Stimulated activated CD8-positive, alpha-beta memory T cell treated with anti-CD3 and anti-CD28 coated beads, Interleukin-4, amount 100 ng/mL, for 1 hour (primary cell): ENCODE results near the gene DGKH.

Source experiments
- DNase-seq, 2 donors: peaks; one replicate each; pipeline ENCODE4 v3.0.0-alpha.2; 2020; ENCODE audit warnings: low read depth in 2 of 2, low spot score in 1 of 2

The DGKH gene, protein sequence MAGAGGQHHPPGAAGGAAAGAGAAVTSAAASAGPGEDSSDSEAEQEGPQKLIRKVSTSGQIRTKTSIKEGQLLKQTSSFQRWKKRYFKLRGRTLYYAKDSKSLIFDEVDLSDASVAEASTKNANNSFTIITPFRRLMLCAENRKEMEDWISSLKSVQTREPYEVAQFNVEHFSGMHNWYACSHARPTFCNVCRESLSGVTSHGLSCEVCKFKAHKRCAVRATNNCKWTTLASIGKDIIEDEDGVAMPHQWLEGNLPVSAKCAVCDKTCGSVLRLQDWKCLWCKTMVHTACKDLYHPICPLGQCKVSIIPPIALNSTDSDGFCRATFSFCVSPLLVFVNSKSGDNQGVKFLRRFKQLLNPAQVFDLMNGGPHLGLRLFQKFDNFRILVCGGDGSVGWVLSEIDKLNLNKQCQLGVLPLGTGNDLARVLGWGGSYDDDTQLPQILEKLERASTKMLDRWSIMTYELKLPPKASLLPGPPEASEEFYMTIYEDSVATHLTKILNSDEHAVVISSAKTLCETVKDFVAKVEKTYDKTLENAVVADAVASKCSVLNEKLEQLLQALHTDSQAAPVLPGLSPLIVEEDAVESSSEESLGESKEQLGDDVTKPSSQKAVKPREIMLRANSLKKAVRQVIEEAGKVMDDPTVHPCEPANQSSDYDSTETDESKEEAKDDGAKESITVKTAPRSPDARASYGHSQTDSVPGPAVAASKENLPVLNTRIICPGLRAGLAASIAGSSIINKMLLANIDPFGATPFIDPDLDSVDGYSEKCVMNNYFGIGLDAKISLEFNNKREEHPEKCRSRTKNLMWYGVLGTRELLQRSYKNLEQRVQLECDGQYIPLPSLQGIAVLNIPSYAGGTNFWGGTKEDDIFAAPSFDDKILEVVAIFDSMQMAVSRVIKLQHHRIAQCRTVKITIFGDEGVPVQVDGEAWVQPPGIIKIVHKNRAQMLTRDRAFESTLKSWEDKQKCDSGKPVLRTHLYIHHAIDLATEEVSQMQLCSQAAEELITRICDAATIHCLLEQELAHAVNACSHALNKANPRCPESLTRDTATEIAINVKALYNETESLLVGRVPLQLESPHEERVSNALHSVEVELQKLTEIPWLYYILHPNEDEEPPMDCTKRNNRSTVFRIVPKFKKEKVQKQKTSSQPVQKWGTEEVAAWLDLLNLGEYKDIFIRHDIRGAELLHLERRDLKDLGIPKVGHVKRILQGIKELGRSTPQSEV

DNA sequence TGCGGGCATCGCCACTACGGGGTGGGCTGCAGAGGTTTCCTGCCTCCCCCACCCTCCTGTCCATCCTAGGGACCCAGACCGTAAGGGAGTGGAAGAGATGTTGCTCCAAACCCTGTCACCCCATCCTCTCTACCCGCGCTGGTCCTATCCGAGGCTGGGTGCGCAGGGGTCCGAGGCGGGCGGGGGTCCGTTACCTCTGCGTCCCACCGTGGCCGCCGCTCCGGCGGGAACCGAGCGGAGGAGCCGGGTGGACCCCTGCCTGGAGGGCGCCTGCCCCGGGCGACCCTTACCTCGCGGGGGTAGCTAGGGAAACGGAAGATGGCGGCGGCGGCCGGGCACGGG, at the start of gene DGKH:
Gene DGKH, plus strand, starts transcription at position 307 of the 342 bp plus-strand sequence. CDS start 126 bp downstream, outside the sequence.
- DNase-seq, result no peak

DNA sequence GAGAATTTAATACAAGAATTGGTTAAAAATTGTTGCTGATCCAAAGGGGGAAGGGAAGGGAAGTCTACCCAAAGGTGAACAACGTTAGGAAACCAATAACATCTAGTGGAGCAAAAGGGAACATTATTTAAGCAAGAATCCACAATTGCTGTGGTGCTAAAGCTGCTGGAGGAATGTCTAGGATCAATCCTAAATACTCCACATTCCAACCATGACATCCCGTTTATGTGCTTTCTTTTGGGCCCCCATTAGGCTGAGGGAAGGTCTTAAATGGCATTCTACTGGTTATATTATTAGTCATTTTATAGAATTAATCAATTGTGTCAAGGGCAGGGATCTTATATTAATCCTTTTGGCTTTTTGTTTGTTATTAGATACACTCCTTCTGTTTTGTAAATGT, 47.6 kb upstream of the DGKH start:
- no peak for DNase-seq

GRCh38 chr13:42001580-42001979, 46.9 kb upstream of the DGKH start:
- no peak for DNase-seq

DNA sequence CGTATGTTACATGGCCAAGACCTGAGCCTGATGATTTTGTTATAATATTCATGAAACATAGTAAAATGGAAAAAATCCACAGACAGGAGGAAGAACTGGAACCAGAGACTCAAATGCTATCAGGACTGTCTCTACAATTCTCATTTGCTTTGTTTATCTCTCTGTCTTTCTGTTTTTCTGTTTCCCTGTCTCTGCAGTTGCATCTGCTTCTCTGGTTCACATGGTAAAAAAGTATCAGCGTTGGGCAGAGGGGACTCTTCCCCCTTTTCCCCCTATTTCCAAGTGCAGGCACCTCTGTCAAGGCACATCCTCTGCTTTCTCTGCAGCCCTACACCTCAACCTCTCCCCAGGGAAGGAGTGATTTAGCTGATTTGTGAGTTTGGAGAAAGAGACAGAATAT, 46.4 kb upstream of the DGKH start:
- no peak for DNase-seq

- DNase-seq, result no peak
Measured at GRCh38 chr13:42007844-42008243, 40.6 kb upstream of the DGKH start.

DNA sequence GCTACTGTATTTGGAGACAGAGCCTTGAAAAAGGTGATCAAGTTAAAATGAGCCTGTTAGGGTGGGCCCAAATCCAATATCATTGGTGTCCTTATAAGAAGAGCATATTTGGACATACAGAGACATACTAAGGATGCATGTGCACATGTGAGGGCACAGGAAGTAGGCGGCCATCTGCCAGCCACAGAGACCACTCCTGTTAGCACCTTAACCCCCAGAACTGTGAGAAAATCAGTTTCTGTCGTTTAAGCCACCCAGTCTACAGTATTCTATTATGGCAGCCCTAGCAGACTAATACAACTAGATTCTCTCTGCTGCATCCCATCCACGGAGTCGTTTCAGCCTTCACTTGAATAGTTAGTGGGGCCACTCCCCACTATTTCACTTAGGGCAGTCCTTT, 39.4 kb upstream of the DGKH start:
- no peak for DNase-seq

DNA sequence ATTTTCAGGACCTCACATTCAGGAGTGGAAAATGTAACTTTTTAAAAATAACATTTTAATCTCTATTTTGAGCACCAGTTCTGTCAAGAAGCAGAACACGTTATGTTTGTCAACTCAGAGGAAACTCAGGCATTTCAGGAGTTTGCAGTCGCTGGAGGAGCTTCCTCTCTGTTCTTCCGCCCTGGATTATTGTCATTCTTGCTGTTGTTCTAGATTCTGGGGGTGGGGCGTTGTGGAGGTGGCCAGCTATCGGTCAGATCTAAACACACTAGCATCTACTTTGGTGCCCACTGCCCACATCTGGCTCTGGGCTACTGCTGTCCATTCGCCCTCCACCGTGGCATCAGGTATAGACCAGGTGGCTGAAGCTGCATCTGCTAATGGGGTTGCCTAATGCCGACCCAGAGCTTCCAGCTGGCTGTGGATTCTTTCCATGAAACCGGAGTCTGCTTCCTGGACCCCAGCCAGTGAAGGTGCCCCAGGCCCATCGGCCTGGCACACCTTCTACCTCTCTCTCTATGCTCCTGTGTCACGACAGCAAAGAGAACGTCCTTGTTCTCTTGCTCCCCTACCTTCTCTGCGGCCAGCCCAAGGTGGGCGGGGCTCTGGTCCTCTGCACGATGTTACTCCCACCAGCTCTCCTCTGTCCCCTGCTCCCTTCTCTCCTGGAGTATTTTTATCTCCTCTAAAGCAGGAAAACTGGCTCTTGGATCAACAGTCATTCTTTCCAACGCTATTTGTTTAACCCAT, 36.7 kb upstream of the DGKH start:
- no peak for DNase-seq

DNA sequence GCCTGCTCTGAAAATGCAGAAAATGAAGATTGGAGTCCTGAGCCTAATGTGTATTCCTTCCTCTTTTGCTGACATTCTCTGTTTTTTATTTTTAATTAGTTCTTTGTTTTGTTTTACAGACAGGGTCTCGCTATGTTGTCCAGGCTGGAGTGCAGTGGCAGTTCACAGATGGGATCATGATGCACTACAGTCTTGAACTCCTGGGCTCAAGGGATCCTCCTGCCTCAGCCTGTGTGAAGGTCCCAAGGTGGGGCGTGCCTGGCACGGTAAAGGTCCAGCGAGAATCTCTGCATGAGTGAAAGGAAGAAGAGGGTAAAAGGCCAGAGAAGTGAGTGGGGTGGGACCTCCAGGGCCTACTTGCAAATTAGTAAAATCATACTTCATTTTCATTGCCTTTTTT, 34.3 kb upstream of the DGKH start:
- no peak for DNase-seq

GRCh38 chr13:42017264-42017663, 31.2 kb upstream of the DGKH start:
- DNase-seq, result no peak

DNA sequence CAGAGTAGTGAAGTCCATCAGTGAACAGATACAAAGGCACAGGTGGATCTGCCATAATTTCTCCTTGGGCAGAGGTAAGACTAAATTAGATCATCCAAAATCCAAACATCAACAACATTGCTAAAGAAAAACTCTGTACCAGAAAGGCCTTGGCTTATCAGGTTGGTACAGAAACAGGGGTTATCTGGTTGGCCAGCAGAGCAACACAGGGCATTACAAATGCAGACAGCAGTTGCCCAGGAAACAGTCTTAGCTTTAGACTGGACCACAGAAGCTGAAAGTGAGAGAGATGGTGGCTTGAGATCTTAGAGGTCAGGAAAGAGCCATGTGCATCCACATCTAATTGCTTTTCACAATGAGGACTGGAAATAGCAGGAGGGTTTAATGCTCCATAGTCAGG, 26.6 kb upstream of the DGKH start:
- DNase-seq, result no peak

GRCh38 chr13:42022336-42022735, 26.1 kb upstream of the DGKH start:
- no peak for DNase-seq

DNA sequence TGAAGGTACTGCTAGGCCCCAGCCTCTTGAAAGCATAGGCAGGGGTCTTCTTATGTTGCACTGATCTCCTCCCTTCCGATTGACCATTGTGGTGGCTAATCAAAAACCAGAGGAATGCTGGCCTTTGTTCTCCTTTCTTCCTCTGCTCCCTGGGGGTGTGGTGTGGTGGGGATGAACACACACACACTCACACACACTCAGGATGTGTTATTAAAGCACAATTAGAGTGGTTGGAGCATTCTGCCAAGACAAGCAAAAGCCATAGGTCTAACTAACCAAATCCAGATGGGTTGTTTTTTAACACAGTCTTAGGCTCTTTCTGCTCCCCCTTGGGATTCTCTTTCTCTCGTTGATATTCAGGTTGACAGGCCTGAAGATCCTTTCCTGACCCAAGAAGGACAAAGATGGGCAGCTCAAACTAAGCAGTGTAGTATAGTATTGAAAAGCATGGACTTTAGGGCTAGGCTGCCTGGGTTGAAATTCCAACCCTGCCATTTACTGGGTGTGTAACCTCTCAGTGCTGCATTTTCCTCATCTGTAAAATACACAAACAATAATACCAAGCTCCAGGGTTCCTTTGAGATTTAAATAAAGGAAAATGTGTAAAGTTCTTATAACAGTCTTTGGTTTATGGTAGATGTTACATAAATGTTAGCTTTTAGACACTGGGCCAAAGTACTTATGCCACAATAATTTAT, 25.5 kb upstream of the DGKH start:
- no peak for DNase-seq

GRCh38 chr13:42027286-42027685, 21.2 kb upstream of the DGKH start:
- no peak for DNase-seq

DNA sequence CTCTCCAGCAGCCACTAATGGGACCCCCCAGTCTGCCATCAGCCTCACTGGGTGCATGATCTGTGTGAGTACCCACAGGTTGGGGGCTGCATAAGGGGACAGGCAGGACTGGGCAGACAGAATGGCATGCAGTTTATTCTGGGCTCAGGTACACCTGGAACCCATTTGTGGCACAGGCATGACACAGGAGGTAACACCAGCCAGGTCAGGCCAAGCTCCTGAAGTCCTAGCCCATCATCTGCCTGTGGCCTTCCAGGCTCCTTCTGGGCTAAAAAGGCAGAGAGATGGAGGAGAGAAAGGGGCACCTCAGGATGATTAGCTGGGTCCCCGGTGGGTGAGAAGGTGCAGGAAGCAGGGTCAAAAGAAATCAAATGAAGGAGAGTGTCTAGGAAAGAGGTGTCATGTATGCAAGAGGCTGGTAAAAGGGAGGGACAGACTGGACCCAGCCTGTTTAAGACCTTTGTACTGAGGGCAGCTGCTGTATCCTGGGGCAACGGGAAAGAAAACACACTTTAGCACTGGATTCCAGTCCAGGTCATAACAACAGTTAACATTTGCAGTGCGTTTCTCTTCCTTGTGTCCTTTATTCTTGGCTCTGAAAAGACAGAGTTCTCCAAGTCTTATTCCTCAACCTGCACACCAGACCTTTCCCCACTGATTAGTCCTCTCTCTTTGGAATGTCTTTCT, 20.2 kb upstream of the DGKH start:
- DNase-seq, result no peak

GRCh38 chr13:42035905-42036521, 12.4 kb upstream of the DGKH start:
- no peak for DNase-seq

GRCh38 chr13:42036711-42037110, 11.7 kb upstream of the DGKH start:
- DNase-seq, result no peak

GRCh38 chr13:42038661-42039456, 9.6 kb upstream of the DGKH start:
- no peak for DNase-seq

DNA sequence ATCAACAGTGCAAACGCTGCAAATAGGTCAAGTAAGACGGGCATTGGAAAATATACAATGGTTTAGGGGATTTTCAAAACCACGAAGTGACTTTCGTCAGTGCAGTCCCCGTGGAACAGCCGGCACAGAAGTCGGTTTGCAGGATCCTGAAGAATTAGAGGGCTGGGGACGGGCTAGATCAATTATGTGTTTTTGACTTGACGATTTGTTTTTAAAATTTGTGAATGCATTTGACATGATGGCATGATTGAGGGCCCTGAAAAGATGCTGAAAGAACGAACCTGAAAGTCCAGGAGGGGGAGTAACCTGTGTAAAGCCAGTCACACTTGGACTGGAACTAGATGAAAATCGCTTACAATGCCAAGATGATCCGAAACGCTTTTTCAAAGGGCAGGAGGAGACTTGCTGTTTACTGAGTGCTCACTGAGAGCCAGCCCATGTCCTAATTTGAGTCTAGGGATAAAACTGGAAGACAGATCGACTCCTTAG, 8.9 kb upstream of the DGKH start:
- DNase-seq, result no peak
